ENCODE measurements around the gene AJM1. TPM values are rescaled to one million over a fixed set of nuclear protein-coding genes. Genes with fewer than 3 reads are reported as not detected.

AJM1 gene
- total RNA-seq, 1 experiment from 2014 or later = 7.1 TPM

DNA sequence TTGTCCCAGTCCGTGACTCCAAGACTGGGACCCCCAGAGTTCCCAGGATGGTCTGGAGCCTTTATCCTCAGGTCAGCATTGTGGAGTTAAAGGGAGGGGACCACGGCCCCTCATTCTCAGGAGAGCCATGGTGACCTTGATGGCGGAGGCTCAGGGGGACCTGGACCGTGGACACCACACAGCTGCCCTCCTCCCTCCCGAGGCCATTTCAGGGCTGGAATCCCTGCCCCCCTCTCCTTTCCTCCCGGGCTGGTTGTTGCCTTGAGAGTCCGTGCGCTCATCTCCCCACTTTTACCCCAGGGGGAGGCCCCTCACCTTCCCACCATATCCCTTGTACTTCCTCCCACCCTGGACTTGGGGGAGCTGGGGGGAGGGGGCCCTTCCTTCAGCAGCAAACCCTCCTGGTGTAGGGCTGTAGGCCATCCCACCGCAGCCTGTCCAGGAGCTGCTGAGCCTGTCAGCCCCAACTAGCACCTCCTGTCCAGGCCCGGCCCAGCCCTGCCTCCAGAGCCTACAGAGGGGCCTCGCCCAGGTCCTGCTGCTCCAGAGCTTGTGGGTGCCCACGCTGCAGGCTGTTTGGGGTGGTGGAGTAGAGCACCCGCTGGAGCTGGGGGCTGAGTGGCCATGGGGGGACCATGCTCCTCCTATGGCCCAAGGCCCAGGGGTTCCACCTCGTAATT lies 14.3 kb upstream of the AJM1 start:
- Histone ChIP-seq H4K20me1 (ENCODE audit: insufficient read depth) (no peaks in the 10 kb centered on the region), H3K79me2 (ENCODE audit: insufficient read depth, low read length) (no peaks in the 10 kb centered on the region), H3K9me3 (ENCODE audit: control insufficient read depth in 1 of 2, insufficient read depth in 1 of 2, low read depth in 1 of 2, low read length in 2 of 2) (no peaks in the 10 kb centered on the region), H3K27ac (ENCODE audit: low read depth, low read length) (no peak overlapping the region), H3K36me3 (ENCODE audit: control insufficient read depth in 1 of 2, insufficient read depth in 2 of 2, low read length in 2 of 2) (peaks cover 11 to 13% of the 10 kb centered on the region in 2 experiments), H3K9ac (ENCODE audit: low read length) (no peak overlapping the region), H2AFZ (ENCODE audit: low read depth, low read length, poor library complexity, severe bottlenecking) (no peak overlapping the region), H3K9me2 (ENCODE audit: insufficient read depth) (no peaks in the 10 kb centered on the region), H3K4me1 (ENCODE audit: control insufficient read depth in 1 of 2, insufficient read depth in 2 of 2, low read length in 2 of 2) (no peaks in the 10 kb centered on the region), H3K27me3 (ENCODE audit: insufficient read depth, low read length) (no peaks in the 10 kb centered on the region), H3K4me3 (replicated peaks in 1 of 2; ENCODE audit: low read depth in 1 of 2, low read length in 2 of 2) (no peak overlapping the region), H3K4me2 (ENCODE audit: low read length) (no peak overlapping the region)
- ChIA-PET POLR2A (no interaction called here), CTCF (interaction anchor here (1.1 kb wide), 1 partner anchor 16 kb away, joined by 4 read pairs; no protein-coding TSS in a partner anchor), RAD21 (ENCODE audit: low non-redundant PET in 1 of 2, low total read pairs in 2 of 2, uncharacterized antibody in 2 of 2, unreplicated experiment in 2 of 2) (no interaction called here)
- no peak for DNase-seq (ENCODE audit: low read depth, low spot score)
- intact Hi-C loops (cut with micrococcal nuclease) = no loop called here
- no TSS peak for BruUV-seq (replicated peaks)
- TF ChIP-seq ELF1 (IDR thresholded peaks at IDR 0.05; ENCODE audit: borderline replicate concordance, low read depth) (no peak), POLR2AphosphoS5 (IDR thresholded peaks at IDR 0.05; ENCODE audit: low read depth, low read length) (no peak), CBX3 (IDR thresholded peaks at IDR 0.05; ENCODE audit: low read depth) (no peak), POLR2A (IDR thresholded peaks at IDR 0.05; ENCODE audit: borderline replicate concordance, extremely low read depth, insufficient read depth, insufficient read length) (no peak), EZH2phosphoT487 (IDR thresholded peaks at IDR 0.05; ENCODE audit: borderline replicate concordance) (no peak), YY1 (IDR thresholded peaks at IDR 0.05; ENCODE audit: extremely low read depth, insufficient replicate concordance, low read depth, low read length) (no peak), SP1 (IDR thresholded peaks at IDR 0.05; ENCODE audit: low read depth) (no peak), SIN3A (IDR thresholded peaks at IDR 0.05; ENCODE audit: low read depth) (no peak)
- TF ChIP-seq, protein P1, sequence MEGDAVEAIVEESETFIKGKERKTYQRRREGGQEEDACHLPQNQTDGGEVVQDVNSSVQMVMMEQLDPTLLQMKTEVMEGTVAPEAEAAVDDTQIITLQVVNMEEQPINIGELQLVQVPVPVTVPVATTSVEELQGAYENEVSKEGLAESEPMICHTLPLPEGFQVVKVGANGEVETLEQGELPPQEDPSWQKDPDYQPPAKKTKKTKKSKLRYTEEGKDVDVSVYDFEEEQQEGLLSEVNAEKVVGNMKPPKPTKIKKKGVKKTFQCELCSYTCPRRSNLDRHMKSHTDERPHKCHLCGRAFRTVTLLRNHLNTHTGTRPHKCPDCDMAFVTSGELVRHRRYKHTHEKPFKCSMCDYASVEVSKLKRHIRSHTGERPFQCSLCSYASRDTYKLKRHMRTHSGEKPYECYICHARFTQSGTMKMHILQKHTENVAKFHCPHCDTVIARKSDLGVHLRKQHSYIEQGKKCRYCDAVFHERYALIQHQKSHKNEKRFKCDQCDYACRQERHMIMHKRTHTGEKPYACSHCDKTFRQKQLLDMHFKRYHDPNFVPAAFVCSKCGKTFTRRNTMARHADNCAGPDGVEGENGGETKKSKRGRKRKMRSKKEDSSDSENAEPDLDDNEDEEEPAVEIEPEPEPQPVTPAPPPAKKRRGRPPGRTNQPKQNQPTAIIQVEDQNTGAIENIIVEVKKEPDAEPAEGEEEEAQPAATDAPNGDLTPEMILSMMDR (IDR thresholded peaks at IDR 0.05 in 2 of 3, conservative IDR thresholded peaks at IDR 0.05 in 1 of 3; ENCODE audit: borderline replicate concordance in 1 of 3, insufficient read depth in 1 of 3, low read depth in 2 of 3, low read length in 2 of 3) = no peak
- TF ChIP-seq, protein P2, sequence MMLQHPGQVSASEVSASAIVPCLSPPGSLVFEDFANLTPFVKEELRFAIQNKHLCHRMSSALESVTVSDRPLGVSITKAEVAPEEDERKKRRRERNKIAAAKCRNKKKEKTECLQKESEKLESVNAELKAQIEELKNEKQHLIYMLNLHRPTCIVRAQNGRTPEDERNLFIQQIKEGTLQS (IDR thresholded peaks at IDR 0.05) = no peak
- no peak for ATAC-seq
